A673 (cell line): ENCODE data around the gene VAV2. TPM values are rescaled to one million over a fixed set of nuclear protein-coding genes. Genes with fewer than 3 reads are reported as not detected.

ENCODE experiments used
- BruUV-seq: library from RNA; stranded (reverse); fragments of 400-500 nt; replicated peaks from 2 replicates; lab custom pipeline; 2021; lab: Mats Ljungman, UMichigan
- CTCF ChIA-PET: fragments of 300-600 bp; sonication (Branson Sonifier 250); formaldehyde crosslinking; loops from one replicate; lab custom pipeline; 2022; ENCODE audit warnings: antibody characterized with exemption; lab: Charles Lee
- POLR2A ChIA-PET: fragments of 300-600 bp; sonication (Branson Sonifier 250); formaldehyde crosslinking; loops from one replicate; lab custom pipeline; 2022; ENCODE audit warnings: antibody characterized with exemption; ENCODE audit not compliant: low non-redundant PET; lab: Charles Lee
- DNase-seq: peaks from one replicate; pipeline ENCODE4 v3.0.0-alpha.2; 2015; ENCODE audit warnings: low spot score
- H3K27ac ChIP-seq: fragments of 200-600 bp; sonication (generic); 2 replicates; pipeline ENCODE4 v1.5.1; 2016; ENCODE audit warnings: mixed run types, low read depth, mild to moderate bottlenecking, mixed read lengths, antibody characterized with exemption, low read length; ENCODE audit not compliant: poor library complexity, severe bottlenecking
- H3K27me3 ChIP-seq: fragments of 200-600 bp; sonication (generic); replicated peaks from 2 replicates; pipeline ENCODE4 v1.6.1; 2017; ENCODE audit warnings: mixed run types, low read depth, mild to moderate bottlenecking, mixed read lengths, antibody characterized with exemption, low read length; ENCODE audit not compliant: insufficient read depth, poor library complexity
- H3K36me3 ChIP-seq: fragments of 200-600 bp; sonication (generic); 2 replicates; pipeline ENCODE4 v1.6.1; 2016; ENCODE audit warnings: mixed run types, mild to moderate bottlenecking, mixed read lengths, antibody characterized with exemption, low read length; ENCODE audit not compliant: insufficient read depth, poor library complexity, severe bottlenecking
- H3K4me1 ChIP-seq: fragments of 200-600 bp; sonication (generic); 2 replicates; pipeline ENCODE4 v1.6.1; 2017; ENCODE audit warnings: mixed run types, mild to moderate bottlenecking, mixed read lengths, antibody characterized with exemption, low read length; ENCODE audit not compliant: insufficient read depth, poor library complexity, severe bottlenecking
- H3K4me3 ChIP-seq: fragments of 200-600 bp; sonication (generic); 2 replicates; pipeline ENCODE4 v1.5.1; 2016; ENCODE audit warnings: low read depth, mixed run types, mild to moderate bottlenecking, mixed read lengths, low read length; ENCODE audit not compliant: poor library complexity, severe bottlenecking
- H3K9me3 ChIP-seq: fragments of 200-600 bp; sonication (generic); 2 replicates; pipeline ENCODE4 v1.6.1; 2016; ENCODE audit warnings: mixed run types, low read depth, mild to moderate bottlenecking, mixed read lengths, antibody characterized with exemption, low read length; ENCODE audit not compliant: poor library complexity, severe bottlenecking
- EZH2 ChIP-seq: fragments of 200-600 bp; sonication (generic); IDR thresholded peaks from 2 replicates; pipeline ENCODE4 v1.6.1; 2017; ENCODE audit warnings: borderline replicate concordance, low read depth, mild to moderate bottlenecking, mixed read lengths, antibody characterized with exemption, low read length; ENCODE audit not compliant: poor library complexity, severe bottlenecking
- intact Hi-C: fragments of 100-400 bp; cut with micrococcal nuclease; formaldehyde crosslinking; loops from one replicate; pipeline ENCODE4 v1.10.0; 2022; ENCODE audit not compliant: unreplicated experiment
- total RNA-seq: library from RNA; stranded (reverse); gene quantifications from 2 replicates; pipeline ENCODE4 v1.2.3, GENCODE V29; 2021
- TF ChIP-seq, protein P1 (sequence below): fragments of 300-800, 200-600 bp; sonication (generic); conservative IDR thresholded peaks from 2 replicates; pipeline ENCODE4 v1.5.1; 2017; ENCODE audit warnings: low read depth, mild to moderate bottlenecking, antibody characterized with exemption, low read length, moderate library complexity, mixed read lengths

Gene VAV2
- total RNA-seq, 1 experiment from 2014 or later = 16.4 TPM

GRCh38 chr9:133995012-133995896, 3.1 kb upstream of the VAV2 start:
- no peak for TF ChIP-seq EZH2
- TF ChIP-seq, protein P1, sequence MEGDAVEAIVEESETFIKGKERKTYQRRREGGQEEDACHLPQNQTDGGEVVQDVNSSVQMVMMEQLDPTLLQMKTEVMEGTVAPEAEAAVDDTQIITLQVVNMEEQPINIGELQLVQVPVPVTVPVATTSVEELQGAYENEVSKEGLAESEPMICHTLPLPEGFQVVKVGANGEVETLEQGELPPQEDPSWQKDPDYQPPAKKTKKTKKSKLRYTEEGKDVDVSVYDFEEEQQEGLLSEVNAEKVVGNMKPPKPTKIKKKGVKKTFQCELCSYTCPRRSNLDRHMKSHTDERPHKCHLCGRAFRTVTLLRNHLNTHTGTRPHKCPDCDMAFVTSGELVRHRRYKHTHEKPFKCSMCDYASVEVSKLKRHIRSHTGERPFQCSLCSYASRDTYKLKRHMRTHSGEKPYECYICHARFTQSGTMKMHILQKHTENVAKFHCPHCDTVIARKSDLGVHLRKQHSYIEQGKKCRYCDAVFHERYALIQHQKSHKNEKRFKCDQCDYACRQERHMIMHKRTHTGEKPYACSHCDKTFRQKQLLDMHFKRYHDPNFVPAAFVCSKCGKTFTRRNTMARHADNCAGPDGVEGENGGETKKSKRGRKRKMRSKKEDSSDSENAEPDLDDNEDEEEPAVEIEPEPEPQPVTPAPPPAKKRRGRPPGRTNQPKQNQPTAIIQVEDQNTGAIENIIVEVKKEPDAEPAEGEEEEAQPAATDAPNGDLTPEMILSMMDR = no peak; the same call in 1 of the 2 replicates
- BruUV-seq = no TSS peak
- peak; percentile 37 for DNase-seq
- intact Hi-C loops = no loop called here
- no peak overlapping the region for H3K4me3 ChIP-seq
- H3K4me1 ChIP-seq = peaks cover 16% of the 10 kb centered on the region
- no peaks in the 10 kb centered on the region for H3K36me3 ChIP-seq
- CTCF ChIA-PET = interaction anchor here (0.6 to 3.1 kb wide), 5 partner anchors 30 to 412 kb away, joined by 4 to 54 read pairs (median 6); no protein-coding TSS in a partner anchor
- no peaks in the 10 kb centered on the region for H3K27me3 ChIP-seq
- POLR2A ChIA-PET = no interaction called here
- H3K27ac ChIP-seq = no peak overlapping the region
- no peaks in the 10 kb centered on the region for H3K9me3 ChIP-seq

- Histone ChIP-seq H3K27ac (no peak overlapping the region), H3K36me3 (no peaks in the 10 kb centered on the region), H3K27me3 (no peaks in the 10 kb centered on the region), H3K4me1 (peaks cover 16% of the 10 kb centered on the region), H3K4me3 (no peak overlapping the region), H3K9me3 (no peaks in the 10 kb centered on the region)
- DNase-seq = peak; percentile 72
- ChIA-PET CTCF (interaction anchor here (0.6 to 3.1 kb wide), 8 partner anchors 15 to 268 kb away, joined by 3 to 54 read pairs (median 5); no protein-coding TSS in a partner anchor), POLR2A (no interaction called here)
- intact Hi-C loops = loop anchor here (1.0 kb wide), 1 partner anchor 212 kb away; no protein-coding TSS in a partner anchor
- BruUV-seq = no TSS peak
- TF ChIP-seq, protein P1 = peak; percentile 97
- TF ChIP-seq EZH2 = no peak
Measured at GRCh38 chr9:133994353-133995011, 2.4 kb upstream of the VAV2 start.

GRCh38 chr9:133993635-133994253, 1.6 kb upstream of the VAV2 start:
- ChIA-PET CTCF (interaction anchor here (0.6 to 3.1 kb wide), 11 partner anchors 16 to 267 kb away, joined by 3 to 54 read pairs (median 4); no protein-coding TSS in a partner anchor), POLR2A (no interaction called here)
- Histone ChIP-seq H3K36me3 (no peaks in the 10 kb centered on the region), H3K27me3 (no peaks in the 10 kb centered on the region), H3K4me3 (peak overlapping the region; percentile 92), H3K9me3 (no peaks in the 10 kb centered on the region), H3K4me1 (peaks cover 16% of the 10 kb centered on the region), H3K27ac (peak overlapping the region; percentile 88)
- intact Hi-C loops = loop anchor here (1.0 kb wide), 2 partner anchors 200 to 211 kb away; no protein-coding TSS in a partner anchor
- BruUV-seq = no TSS peak
- DNase-seq = no peak
- TF ChIP-seq EZH2 = no peak
- TF ChIP-seq, protein P1 = no peak
